ENCODE results near the gene MBP.
A peak's percentile ranks its signal among the peaks of the same experiment; 100 is the strongest.

Gene MBP

DNA sequence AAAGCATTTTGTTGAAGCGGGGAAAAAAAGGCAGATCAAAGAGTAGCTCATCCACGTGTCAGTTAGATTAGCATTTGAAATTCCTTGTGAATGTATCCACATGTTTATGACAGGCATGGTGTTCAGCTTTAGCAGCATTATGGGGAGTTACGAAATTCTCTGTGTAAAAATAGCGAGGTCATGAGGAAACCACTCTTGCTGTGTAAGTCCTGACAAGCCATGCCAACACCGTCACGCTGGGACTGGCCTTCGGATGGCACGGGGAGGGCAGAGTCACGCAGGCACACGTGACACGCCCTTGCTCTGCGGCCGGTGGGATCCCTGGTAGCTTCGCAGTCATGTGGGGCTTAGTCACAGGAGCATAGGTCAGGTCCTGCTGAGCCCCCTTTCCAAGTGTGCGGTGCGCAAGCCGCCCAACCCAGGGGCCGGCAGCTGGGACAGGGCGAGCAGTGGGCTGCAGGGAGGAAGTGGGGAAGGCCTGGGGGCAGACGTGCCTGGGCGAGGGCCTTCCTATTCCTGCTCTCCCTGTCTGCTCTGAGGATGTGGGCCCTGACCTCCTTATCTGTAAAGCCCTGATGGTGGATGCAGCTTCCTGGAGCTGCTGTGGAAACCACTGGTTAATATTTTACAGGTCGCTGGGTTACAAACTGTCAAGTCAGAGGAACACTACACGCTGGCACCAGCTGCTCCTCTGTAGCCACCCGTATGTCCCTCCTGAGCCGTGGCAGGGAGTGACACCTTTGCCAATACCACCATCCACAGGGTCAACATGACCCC is 18.0 kb downstream of the MBP start:
- DNase-seq = peak in 1 of 2 donors; percentile 88

DNA sequence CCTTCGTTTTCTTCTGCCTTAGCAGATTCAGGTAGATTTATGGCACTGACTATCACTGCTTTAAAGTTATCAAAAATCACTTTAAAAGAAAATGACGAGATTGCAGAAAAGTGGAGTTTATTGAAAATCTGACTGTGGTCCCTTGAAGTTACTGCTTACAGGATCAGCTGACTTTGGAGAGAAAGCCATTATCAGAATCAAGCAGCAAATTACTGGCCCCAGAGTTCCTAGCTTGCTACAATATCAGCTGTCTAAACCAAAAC is 18.5 kb downstream of the MBP start:
- no peak for DNase-seq

DNA sequence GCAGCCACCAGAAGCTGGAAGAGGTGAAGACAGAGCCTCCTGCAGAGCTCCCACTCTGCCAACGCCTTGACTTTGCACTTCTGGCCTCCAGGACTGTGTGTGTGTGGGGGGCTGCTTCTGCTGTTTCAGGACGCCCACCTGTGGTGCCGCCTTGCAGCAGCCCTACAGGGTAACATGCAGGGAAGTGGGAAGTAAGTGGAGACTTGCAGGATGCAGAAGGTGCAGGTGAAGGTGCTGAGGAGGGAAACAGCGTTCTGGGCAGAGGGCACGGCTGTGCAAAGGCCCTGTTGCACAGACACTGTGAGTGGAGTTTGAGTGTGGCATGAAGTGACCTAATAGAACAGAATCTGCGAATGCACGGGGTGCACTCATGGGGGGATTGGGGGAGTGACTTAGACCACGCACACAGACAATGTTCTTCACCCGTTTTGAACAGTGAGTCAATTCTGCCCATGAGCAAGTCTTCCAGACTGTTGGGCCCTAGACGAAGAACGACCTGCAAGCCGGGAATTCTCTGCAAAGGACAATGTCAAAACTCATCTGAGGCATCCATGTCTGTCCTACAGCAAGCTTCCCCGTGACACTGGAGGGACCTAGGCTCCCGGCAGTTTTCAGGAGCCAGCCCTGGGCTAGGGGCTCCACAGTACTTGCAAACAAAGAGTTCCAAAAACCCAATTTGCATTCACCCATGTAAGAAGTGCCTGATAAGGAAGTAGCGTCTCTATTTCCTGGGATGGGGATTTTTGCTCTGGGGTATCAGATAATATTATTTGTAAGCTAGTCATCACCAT is 19.0 kb downstream of the MBP start:
- no peak for DNase-seq

DNA sequence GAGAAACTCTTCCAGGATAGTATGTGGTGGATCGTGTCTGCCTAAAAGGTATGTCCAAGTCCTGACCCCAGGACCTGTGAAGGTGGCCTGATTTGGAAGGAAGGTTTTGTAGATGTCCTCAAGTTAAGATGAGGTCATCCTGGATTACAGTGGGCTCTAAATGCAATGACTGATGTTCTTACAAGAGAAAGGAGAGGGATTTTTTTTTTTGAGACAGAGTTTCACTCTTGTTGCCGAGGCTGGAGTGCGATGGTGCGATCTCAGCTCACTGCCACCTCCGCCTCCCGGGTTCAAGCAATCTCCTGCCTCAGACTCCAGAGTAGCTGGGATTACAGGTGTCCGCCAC is 19.9 kb downstream of the MBP start:
- no peak for DNase-seq

DNA sequence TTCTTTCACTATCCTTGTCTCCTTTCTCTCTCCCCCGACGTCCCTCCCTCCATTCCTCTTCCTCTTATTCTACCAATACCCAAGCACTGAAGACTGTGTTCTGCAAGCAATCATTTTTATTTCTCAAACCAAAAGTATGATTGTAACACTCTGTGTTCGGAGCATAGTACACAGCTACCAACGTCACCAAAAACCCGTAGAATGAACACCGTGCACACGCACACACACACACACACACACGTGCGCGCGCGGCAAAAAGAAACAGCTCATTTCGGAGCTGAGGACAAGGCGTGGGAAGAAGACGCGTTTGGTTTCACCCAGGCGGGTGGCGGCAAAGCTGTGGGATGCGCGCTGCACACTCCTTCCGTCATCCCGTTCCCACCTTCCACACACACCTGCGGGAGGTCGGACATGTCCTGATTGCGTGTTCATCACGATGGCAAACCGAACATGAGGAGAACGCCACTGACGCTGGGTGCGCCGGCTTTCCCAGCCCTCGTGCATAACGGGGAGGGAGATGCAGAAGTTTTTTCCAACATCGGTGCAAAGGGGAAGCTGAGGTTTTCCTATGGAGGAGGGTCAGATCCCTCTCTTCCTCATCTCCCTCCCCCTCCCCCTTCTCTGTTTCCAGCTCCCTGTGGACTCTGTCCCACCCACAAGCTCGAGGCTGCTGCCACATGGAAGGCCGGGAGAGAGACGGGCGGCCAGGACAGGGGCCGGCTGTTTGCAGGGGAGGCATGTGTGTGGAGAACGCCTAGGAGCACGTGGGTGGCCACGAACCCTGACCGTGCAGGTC is 20.4 kb downstream of the MBP start:
- DNase-seq = no peak

DNA sequence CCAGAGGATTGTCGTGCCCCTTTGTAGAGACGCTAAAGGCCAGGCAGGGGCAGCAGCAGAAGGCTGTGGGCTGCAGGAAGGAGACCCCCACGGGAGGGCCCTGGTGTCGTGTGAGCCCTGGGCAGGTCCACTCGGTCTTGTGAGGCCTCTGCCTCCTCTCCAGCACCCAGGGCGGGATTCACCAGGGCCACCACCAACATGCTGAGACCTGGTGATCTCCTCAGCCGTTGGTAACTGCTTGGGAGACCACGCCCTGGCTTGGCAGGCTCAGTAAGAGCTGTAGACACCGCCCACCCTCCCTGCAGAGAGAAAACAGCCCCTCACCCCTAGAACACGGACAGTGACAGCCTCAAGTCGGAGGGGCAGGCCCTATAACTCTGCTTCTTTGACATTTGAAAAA is 21.1 kb downstream of the MBP start:
- DNase-seq = peak in 1 of 2 donors; percentile 23

DNA sequence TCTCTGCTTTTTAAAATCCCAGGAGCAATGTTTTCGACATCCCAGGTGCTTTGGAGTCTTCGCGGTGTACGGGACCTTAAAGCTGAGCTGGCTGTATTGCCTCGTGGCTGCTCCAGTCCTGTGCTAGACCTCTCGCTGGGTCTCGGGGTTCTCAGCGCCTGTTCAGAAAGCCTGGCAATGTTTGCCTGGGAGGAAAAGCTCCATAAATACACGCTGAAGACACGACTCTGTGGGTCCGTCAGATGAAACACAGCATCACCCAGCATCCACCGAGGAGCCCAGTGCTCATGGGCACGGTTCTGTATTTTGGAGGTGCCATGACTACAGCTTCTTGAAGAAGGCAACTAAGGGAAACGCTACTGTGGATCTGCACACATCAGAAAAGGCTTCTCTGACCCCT is 21.6 kb downstream of the MBP start:
- DNase-seq = no peak

DNA sequence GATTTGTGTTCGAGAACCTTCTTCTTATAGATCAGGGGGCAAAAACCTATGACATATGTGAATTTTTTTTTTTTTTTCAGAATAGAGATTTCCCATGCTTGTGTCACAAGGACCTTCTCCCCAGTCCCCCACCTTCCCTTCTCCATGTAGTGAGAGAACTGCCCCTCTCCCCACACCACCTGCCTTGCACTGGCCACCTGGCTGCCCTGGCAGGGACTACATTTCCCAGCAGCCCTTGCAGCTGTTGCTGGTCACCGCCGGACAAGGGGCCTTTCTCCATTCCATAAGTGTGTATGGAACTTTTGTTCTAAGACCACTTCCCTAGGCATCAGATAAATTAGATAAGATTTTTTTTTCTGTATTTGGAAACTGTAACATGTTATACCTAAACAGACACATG is 22.2 kb downstream of the MBP start:
- DNase-seq = no peak

DNA sequence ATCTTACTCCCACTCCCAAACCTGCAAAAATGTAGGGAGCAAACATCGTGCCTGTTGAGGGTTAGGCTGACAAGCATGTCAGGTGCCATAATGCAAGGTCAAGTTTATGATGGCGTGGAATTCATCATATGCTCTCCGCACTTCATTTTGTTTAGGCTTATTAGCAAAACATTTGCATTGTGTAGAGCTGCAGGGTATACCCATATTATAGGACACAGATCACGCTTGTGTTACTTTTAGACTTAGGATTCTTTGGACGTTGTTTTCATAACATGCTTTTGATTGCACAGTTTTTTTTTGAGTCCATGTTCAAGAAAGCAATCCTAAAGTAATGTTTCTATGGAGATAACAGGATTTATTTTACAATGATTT is 22.9 kb downstream of the MBP start:
- DNase-seq = no peak

DNA sequence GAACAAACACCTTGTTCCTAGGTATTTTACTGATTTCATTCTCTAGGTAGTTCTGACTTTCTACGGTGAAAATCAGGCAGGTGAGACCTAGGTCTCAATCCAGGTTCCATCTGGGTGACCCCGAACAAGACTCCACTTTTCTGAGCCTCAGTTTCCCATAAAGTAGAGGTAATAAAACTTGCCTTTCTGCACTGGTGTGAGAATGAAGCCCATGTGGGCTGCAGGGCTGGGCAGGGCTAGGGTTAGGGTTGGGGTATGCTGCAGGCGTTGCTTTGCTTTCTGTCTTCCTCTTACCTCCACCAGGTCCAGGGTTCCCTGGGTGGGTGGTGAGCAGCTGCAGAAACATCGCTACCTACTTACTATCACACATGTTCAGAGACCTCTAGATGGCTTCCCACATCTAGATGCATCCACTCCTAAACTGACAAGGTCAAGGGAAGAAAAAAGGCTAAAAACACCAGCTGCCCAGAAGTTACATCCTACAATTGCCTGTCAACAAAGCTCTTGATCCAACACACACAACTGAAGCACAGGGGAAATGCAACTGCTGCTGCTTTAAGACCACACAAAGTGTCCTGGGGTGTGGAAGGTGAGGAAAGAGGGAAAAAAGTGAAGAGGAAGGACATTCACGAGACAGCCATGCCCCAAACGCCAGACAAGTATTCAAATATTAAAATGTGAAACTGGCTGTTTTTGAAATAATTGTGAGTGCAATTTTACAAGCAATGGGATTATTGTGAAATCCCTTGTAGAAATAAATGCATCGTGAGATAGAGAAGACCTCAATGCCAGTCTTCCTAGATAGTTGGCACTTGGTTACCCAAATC is 23.5 kb downstream of the MBP start:
- no peak for DNase-seq

DNA sequence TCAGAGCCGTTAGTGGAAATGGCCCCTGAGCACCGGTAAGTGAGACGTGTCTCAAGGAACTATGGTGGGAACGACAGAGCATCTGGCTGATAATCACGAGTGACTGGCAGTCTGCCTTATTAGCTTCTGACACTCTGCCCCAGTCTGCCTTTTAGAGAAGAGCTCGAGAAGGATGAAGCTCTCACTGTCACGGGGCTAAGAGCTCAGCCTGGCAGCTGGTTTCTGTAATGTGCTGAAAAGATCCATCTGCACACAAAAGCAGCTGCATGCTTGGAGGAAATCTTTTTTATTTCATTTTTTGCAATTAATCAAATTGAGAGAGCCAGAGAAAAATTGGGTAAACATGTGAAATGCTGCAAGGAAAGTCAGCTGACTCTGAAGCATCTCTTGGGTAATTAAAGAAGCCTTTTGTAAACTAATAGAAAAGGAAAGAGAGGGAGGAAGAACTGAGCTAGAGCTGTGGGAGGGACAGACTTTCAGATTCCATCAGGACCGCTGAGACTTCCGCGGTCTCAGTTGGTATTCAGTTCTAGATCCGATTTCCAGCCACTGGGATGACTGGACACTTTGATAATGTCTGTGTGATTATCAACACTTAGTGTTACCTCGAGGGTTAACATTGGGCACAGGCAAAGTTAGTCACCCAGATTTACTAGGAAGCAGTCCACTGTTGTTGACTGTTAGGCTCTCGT is 24.4 kb downstream of the MBP start:
- DNase-seq = no peak

DNA sequence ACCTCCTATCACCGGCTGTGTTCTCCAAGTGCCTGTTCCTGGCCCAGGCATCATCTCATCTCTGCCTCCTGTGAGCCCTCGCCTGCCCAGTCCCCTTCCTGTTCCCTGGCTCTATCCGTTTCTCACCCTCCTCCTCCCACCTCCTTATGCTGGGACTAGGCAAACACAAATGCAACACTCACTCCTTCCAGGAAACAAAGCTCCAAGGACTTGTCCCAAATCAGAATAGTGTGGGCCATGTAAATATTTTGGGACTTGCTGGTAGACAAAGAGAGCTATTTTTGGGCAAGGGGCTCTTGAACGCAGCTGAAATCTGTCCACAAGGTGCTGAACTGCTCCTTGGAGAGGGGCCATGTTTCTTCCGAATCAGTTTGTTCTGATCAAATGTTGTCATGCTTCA is 25.3 kb downstream of the MBP start:
- no peak for DNase-seq

DNA sequence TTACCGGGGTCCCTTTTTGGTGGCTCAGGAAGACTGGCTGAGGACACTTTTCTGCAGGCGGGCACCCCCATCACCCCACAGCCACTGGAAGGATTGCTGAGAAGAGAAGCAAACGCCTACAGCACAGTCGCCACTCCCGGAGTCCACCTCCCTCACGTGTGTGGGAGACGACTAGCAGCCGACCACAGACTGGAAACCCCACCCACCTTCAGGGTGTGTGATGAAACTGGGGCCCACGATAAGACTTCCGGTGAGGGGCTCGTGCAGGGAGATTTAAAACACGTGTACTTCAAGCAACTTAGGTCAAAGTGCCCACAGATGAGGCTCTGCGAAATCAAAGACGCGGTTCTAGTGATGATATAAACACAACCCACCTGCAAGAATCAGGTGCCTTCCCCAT is 26.3 kb downstream of the MBP start:
- peak; percentile 84 to 85 for DNase-seq

DNA sequence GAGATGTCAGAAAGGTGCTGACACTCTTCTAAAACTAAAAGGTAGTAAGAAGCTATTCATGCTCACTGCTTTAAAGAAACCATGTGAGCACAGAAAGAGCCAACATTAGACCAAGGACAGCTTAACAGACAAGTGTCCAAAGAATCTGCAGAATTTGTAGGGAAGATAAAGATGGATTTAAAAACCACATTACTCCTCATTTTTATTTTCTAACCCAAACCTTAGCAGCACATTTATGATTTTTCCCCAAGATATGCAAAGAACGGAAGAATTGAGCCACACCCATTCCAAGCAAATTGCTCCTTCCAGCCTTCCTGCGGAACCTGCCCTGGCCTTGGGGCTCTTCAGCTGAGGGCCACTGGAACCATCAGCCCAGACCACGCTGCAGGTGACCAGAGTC is 26.9 kb downstream of the MBP start:
- DNase-seq = no peak

DNA sequence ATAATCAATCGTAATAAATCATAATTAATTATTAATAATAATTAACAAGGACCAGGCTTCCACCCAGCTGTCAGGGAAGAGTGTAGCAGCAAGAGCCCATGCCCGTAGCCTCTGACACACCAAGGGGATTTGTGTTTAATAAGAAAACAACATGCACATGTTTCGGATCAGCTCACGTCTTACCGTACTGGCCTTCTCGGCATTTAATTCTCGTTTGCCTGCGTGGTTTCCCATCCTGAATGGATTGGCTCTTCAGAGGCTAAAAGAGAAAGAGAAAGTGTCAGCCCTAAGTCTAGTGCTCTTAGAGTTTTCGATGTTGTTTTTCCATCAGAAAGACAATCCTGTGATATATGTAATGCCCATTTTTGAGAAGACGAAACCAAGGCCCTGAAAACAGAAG is 27.6 kb downstream of the MBP start:
- peak in 1 of 2 donors; percentile 46 for DNase-seq

DNA sequence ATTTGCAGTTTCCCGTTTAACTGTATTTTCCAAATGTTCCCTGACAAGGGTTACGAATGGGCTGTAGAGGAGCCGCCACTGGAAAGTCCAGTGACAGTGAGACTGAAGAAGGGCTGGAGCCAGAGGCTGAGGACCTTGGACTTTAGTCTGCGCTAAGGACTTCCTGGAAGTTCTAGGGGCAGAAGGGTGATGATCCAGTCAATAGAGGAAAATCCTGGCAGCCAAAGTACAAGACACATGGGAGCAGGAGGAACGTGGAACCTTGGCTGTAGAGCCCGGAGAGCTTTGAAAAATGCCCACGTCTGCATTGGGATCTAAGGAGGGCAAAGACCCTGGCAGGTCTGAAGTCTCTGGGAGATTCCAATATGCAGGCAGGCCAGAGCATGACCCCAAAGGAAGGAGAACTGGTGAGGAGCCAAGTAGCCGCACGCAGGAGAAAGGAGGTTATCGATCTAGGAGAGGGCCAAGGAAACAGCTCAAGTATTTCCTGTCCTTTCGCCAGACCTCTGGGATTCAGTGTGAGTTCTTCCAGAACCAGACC is 28.5 kb downstream of the MBP start:
- DNase-seq = no peak

DNA sequence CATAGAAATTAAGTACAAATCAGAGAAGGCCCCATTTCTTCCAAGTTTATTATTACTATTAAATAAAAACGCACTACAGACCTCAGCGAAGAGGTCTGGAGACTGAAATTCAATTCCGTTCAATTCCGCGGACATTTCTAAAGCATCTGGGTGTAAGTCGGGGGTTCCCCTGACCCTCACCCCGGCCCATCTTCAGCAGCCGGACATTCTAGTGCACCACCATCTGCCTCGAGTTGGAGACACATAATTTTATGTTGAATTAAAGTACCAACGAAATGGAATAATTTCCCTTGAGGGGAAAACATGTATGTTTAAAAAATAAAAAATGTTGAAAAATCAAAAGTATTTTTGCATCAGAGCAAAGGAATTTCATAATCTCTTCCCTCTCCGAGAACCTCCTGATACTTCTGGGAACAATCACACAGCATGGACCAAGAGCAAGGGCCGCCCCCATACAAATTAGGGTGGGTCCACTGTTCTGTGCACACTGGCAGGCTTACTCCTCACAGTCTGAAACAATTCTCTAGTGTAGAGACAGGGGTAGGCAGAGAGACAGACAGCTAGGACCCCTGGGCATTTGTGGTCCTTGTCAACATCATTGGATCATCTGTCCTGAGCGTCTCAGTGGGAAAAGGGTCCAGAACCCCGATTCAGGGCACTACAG is 29.3 kb downstream of the MBP start:
- no peak for DNase-seq

DNA sequence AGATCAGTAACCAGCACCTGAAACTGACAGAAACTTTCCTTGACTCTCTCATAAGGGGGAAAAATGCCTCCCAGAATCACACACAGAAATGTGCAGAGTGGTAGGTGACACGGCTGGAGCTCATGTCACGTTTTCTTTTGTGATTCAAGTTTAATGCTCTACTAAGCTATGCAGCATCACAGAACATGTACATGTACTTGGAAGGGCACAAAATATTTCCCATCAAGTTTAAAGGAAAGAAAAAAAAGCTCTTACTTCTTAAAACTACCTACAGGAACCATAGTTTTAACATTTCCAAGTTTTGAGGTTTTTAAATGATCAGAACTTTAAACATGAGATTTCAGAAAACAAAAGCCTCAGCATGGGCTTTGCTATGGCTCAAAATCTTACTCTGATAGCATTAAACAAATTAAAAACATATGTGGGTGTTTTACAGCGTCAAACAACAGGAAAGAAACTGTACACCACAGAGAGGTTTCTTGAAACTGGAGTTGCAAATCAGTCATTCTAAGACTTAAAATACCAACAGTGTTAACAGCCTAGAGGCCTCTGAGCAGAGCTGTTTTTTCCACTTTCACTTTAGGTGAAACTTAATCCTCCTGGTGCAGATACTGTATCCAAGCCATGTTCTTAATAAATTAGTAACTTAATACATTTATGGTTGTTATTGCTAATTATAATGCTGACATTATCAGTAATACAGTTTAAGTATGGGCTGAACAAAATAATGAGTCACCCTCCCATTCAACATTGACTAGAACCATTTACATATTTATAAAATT is 30.1 kb downstream of the MBP start:
- DNase-seq = peak in 1 of 2 donors; percentile 66

DNA sequence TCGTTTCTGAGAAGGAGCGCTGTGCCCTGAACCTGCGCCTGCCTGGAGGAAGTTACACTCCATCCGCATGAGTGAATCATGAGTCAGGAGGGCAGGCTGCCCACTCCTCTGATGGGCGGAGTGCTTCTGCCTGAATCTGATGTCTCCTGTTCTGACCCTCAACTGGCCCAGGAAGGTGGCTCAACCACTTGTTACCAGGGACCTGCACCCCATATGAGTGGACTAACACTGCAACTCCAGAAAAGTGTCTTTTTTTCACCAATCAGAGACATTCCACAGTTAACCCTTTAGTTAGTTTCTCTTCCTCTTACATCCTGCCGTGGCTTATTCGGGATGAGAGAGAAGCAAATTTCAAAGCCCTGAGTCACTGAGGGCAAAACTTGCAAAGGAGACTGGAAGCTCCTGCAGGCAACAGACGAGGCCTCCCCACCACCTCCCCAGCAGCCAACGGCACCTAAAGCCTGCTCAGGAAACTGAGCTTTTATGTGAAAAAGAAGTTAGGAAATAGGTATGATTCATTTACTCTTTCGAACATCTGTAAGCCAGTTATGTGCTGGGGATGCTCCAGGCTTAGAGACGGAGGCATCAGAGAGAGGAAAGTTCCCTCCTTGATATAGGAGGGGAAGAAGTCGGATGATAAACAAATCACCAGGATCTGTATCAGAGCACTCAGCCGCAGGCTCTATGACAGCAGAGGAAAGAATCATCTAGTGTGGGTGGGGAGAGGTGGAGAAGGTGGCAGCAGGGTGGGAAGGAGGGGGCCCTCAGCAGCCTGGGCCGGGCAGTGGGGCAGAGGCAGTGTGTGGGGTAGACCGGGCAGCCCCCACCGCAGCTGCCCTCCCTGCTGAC is 30.9 kb downstream of the MBP start:
- DNase-seq = peak in 1 of 2 donors; percentile 82
